Mammary epithelial cell (primary cell): ENCODE results near the gene CNEP1R1.

ENCODE experiments used
- EZH2 ChIP-seq: IDR thresholded peaks from 2 replicates; pipeline ENCODE4 v1.6.1; 2012; ENCODE audit warnings: low read length, inconsistent platforms, borderline replicate concordance
- TF ChIP-seq, protein P1 (sequence below), 2 donors: IDR thresholded peaks in 1 of 2; conservative IDR thresholded peaks in 1 of 2; 2 replicates each; pipeline ENCODE4 v1.5.1; 2011 to 2012; ENCODE audit warnings: inconsistent platforms in 2 of 2, low read length in 2 of 2, mild to moderate bottlenecking in 2 of 2, control low read depth in 1 of 2, low read depth in 1 of 2; ENCODE audit not compliant: insufficient read depth in 1 of 2; ENCODE audit errors: extremely low read depth in 1 of 2

DNA sequence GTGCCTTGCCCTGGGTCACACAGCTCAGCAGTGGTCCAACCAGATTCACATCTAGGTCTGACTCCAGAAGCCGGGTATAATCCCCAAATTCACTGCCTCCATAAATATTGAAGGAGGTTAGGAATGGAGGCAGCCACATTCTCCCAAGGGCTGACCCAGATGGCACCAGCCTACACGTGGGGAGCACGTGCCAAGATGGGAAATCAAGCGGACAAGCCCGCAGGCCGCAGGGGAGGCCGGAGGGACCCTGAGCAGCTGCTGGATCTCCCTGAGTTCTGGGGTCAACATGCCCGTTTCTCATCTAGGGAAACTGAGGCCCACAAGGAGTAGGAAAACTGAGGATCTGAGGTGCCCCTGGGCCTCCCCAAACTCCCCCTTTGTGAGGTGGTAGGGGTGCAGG lies 32.2 kb upstream of the CNEP1R1 start:
- TF ChIP-seq, protein P1, sequence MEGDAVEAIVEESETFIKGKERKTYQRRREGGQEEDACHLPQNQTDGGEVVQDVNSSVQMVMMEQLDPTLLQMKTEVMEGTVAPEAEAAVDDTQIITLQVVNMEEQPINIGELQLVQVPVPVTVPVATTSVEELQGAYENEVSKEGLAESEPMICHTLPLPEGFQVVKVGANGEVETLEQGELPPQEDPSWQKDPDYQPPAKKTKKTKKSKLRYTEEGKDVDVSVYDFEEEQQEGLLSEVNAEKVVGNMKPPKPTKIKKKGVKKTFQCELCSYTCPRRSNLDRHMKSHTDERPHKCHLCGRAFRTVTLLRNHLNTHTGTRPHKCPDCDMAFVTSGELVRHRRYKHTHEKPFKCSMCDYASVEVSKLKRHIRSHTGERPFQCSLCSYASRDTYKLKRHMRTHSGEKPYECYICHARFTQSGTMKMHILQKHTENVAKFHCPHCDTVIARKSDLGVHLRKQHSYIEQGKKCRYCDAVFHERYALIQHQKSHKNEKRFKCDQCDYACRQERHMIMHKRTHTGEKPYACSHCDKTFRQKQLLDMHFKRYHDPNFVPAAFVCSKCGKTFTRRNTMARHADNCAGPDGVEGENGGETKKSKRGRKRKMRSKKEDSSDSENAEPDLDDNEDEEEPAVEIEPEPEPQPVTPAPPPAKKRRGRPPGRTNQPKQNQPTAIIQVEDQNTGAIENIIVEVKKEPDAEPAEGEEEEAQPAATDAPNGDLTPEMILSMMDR (conservative IDR thresholded peaks at IDR 0.05 in 1 of 2, IDR thresholded peaks at IDR 0.05 in 1 of 2; ENCODE audit: extremely low read depth in 1 of 2, insufficient read depth in 1 of 2, low read depth in 1 of 2, low read length in 2 of 2) = no peak
- TF ChIP-seq EZH2 = no peak
